Measurements from ENCODE around the gene NSA2. TPM values are rescaled to one million over a fixed set of nuclear protein-coding genes. Genes with fewer than 3 reads are reported as not detected.
A peak's percentile ranks its signal among the peaks of the same experiment; 100 is the strongest.

The NSA2 gene
- total and polyA plus RNA-seq, 2 of the 13 experiments (the other 11 are each of a cell fraction or from before 2014, with no cell fraction given) = 33.0 to 101 TPM

DNA sequence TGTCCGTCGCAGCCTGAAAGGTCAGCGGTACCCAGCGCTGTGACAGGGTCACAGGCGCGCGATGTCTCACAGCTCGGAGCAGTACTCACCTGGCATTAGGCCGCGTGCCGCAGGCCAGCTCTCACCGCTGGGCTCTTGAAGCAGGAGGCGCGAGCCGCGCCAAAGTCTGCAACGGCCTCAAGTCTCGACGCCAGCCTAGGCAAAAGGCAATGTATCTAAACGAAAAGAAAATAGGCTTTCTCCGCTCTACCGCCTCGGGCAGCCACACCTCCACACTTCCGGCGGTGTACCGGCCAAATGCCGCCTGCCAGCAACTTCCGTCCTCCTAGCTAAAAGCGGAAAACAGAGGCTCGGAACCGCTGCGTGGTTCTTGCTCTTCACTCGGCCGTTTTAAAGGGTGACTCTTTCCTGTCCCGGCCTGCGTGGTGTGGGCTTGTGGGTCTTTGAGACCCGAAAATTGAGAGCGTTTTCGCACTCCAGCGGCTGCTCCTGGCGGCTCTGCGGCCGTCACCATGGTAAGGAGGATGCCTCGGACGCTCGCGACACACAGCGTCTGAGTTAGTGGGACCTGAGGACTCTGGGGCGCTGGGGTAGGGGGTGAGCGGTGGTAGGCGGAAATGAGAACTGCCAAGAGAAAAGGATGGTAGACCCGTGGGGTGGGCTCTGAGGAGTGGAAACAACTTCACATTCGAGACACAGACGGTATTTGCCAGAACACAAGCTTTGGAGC is at the start of gene NSA2, which contains the start of gene GFM2 (continued):
- TF ChIP-seq, protein P1, sequence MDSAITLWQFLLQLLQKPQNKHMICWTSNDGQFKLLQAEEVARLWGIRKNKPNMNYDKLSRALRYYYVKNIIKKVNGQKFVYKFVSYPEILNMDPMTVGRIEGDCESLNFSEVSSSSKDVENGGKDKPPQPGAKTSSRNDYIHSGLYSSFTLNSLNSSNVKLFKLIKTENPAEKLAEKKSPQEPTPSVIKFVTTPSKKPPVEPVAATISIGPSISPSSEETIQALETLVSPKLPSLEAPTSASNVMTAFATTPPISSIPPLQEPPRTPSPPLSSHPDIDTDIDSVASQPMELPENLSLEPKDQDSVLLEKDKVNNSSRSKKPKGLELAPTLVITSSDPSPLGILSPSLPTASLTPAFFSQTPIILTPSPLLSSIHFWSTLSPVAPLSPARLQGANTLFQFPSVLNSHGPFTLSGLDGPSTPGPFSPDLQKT (CRISPR knock-in tag; IDR thresholded peaks at IDR 0.05; ENCODE audit: borderline replicate concordance) = peak; percentile 13; the same call in 1 of the 2 replicates
- TF ChIP-seq POGZ (CRISPR knock-in tag; IDR thresholded peaks at IDR 0.05) (peak; percentile 98), GLI4 (CRISPR knock-in tag; IDR thresholded peaks at IDR 0.05; ENCODE audit: borderline replicate concordance) (peak; percentile 31; the same call in 1 of the 2 replicates), TRIM24 (CRISPR knock-in tag; IDR thresholded peaks at IDR 0.05) (no peak), CENPX (CRISPR knock-in tag; IDR thresholded peaks at IDR 0.05) (no peak), HOXA3 (CRISPR knock-in tag; IDR thresholded peaks at IDR 0.05) (peak; percentile 89), PHF8 (CRISPR knock-in tag; IDR thresholded peaks at IDR 0.05) (peak; percentile 81), ZSCAN25 (CRISPR knock-in tag; IDR thresholded peaks at IDR 0.05) (peak; percentile 73; the same call in 1 of the 2 replicates), HIVEP1 (CRISPR knock-in tag; IDR thresholded peaks at IDR 0.05) (no peak; the same call in 1 of the 2 replicates), SUZ12 (IDR thresholded peaks at IDR 0.05; ENCODE audit: low read depth, low read length) (no peak), ZNF501 (CRISPR knock-in tag; IDR thresholded peaks at IDR 0.05) (peak; percentile 95), TBP (CRISPR knock-in tag; IDR thresholded peaks at IDR 0.05) (no peak), TP53 (CRISPR knock-in tag; conservative IDR thresholded peaks at IDR 0.05) (0 out of 2 replicates have a peak, but pooled peaks have one; percentile 65), ZNF331 (CRISPR knock-in tag; IDR thresholded peaks at IDR 0.05) (peak; percentile 77; the same call in 1 of the 2 replicates), MTA1 (CRISPR knock-in tag; IDR thresholded peaks at IDR 0.05; ENCODE audit: borderline replicate concordance) (no peak; the same call in 1 of the 2 replicates), ZNF263 (CRISPR knock-in tag; IDR thresholded peaks at IDR 0.05) (no peak; the same call in 1 of the 2 replicates), ASH2L (IDR thresholded peaks at IDR 0.05; ENCODE audit: insufficient read length, low read depth, low read length) (peak; percentile 100), SMC3 (IDR thresholded peaks at IDR 0.05; ENCODE audit: low read length) (no peak), ZNF20 (CRISPR knock-in tag; IDR thresholded peaks at IDR 0.05) (0 out of 2 replicates have a peak, but pooled peaks have one; percentile 69), SNAI1 (CRISPR knock-in tag; IDR thresholded peaks at IDR 0.05; ENCODE audit: borderline replicate concordance) (no peak)
- TF ChIP-seq, protein P2, sequence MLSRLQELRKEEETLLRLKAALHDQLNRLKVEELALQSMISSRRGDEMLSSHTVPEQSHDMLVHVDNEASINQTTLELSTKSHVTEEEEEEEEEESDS (CRISPR knock-in tag; IDR thresholded peaks at IDR 0.05; ENCODE audit: borderline replicate concordance) = 0 out of 2 replicates have a peak, but pooled peaks have one; percentile 41
- TF ChIP-seq, protein P3, sequence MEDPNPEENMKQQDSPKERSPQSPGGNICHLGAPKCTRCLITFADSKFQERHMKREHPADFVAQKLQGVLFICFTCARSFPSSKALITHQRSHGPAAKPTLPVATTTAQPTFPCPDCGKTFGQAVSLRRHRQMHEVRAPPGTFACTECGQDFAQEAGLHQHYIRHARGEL (CRISPR knock-in tag; IDR thresholded peaks at IDR 0.05) = no peak
- TF ChIP-seq, protein P4, sequence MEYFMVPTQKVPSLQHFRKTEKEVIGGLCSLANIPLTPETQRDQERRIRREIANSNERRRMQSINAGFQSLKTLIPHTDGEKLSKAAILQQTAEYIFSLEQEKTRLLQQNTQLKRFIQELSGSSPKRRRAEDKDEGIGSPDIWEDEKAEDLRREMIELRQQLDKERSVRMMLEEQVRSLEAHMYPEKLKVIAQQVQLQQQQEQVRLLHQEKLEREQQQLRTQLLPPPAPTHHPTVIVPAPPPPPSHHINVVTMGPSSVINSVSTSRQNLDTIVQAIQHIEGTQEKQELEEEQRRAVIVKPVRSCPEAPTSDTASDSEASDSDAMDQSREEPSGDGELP (IDR thresholded peaks at IDR 0.05; ENCODE audit: borderline replicate concordance, low read depth) = peak; percentile 53; the same call in 1 of the 2 replicates
- TF ChIP-seq, protein P5, sequence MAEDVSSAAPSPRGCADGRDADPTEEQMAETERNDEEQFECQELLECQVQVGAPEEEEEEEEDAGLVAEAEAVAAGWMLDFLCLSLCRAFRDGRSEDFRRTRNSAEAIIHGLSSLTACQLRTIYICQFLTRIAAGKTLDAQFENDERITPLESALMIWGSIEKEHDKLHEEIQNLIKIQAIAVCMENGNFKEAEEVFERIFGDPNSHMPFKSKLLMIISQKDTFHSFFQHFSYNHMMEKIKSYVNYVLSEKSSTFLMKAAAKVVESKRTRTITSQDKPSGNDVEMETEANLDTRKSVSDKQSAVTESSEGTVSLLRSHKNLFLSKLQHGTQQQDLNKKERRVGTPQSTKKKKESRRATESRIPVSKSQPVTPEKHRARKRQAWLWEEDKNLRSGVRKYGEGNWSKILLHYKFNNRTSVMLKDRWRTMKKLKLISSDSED (CRISPR knock-in tag; IDR thresholded peaks at IDR 0.05) = peak; percentile 54; the same call in 1 of the 2 replicates
- TF ChIP-seq, protein P6, sequence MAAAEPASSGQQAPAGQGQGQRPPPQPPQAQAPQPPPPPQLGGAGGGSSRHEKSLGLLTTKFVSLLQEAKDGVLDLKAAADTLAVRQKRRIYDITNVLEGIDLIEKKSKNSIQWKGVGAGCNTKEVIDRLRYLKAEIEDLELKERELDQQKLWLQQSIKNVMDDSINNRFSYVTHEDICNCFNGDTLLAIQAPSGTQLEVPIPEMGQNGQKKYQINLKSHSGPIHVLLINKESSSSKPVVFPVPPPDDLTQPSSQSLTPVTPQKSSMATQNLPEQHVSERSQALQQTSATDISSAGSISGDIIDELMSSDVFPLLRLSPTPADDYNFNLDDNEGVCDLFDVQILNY (CRISPR knock-in tag; conservative IDR thresholded peaks at IDR 0.05) = peak; percentile 24
